ENCODE data around the gene TM9SF2.

GRCh38 chr13:99467764-99468163, 33.5 kb upstream of the TM9SF2 start:
- no peak for TF ChIP-seq CTCF (IDR thresholded peaks at IDR 0.05)
- no peak for TF ChIP-seq POLR2A (IDR thresholded peaks at IDR 0.05)

Data from Peyer's patch (tissue), 4 donors.